T-helper 17 cell (primary cell): ENCODE measurements around the gene IGF1. TPM values are rescaled to one million over a fixed set of nuclear protein-coding genes. Genes with fewer than 3 reads are reported as not detected.

ENCODE experiments used
- ATAC-seq: fragments of 150-1000 bp; cut with Tn5 transposase; 2 replicates; pipeline ENCODE4 v1.10.0; 2021; ENCODE audit warnings: mild to moderate bottlenecking, moderate library complexity
- DNase-seq, 3 donors: peaks; one replicate each; pipeline versions ENCODE4 v3.0.0 to v3.0.0-alpha.2; 2020 to 2021
- H3K9me3 ChIP-seq: one replicate; pipeline ENCODE4 v1.7.0; 2013; ENCODE audit warnings: low read length, mild to moderate bottlenecking; ENCODE audit not compliant: control insufficient read depth, poor library complexity, severe bottlenecking
- H3K27ac Mint-ChIP-seq: one replicate; pipeline ENCODE4 v1.8.0; 2022; ENCODE audit warnings: mild to moderate bottlenecking, moderate library complexity, mixed read lengths
- H3K27me3 Mint-ChIP-seq: one replicate; pipeline ENCODE4 v1.8.0; 2022; ENCODE audit warnings: mixed read lengths
- H3K36me3 Mint-ChIP-seq: one replicate; pipeline ENCODE4 v1.8.0; 2022; ENCODE audit warnings: low read depth, mixed read lengths
- H3K4me1 Mint-ChIP-seq: one replicate; pipeline ENCODE4 v1.8.0; 2022; ENCODE audit warnings: mild to moderate bottlenecking, mixed read lengths
- H3K4me3 Mint-ChIP-seq: one replicate; pipeline ENCODE4 v1.8.0; 2022; ENCODE audit warnings: mild to moderate bottlenecking, moderate library complexity, mixed read lengths
- total RNA-seq, 4 donors: library from RNA in 2 of 4; stranded (reverse) in 2 of 4; gene quantifications; one replicate each; pipeline ENCODE4 v1.2.3 and lab custom pipeline; 2022 to 2026

IGF1 gene
- total RNA-seq, 2 donors from 2014 or later = not detected

GRCh38 chr12:102441077-102441596, 39.2 kb downstream of the IGF1 start:
- ATAC-seq = no peak

DNA sequence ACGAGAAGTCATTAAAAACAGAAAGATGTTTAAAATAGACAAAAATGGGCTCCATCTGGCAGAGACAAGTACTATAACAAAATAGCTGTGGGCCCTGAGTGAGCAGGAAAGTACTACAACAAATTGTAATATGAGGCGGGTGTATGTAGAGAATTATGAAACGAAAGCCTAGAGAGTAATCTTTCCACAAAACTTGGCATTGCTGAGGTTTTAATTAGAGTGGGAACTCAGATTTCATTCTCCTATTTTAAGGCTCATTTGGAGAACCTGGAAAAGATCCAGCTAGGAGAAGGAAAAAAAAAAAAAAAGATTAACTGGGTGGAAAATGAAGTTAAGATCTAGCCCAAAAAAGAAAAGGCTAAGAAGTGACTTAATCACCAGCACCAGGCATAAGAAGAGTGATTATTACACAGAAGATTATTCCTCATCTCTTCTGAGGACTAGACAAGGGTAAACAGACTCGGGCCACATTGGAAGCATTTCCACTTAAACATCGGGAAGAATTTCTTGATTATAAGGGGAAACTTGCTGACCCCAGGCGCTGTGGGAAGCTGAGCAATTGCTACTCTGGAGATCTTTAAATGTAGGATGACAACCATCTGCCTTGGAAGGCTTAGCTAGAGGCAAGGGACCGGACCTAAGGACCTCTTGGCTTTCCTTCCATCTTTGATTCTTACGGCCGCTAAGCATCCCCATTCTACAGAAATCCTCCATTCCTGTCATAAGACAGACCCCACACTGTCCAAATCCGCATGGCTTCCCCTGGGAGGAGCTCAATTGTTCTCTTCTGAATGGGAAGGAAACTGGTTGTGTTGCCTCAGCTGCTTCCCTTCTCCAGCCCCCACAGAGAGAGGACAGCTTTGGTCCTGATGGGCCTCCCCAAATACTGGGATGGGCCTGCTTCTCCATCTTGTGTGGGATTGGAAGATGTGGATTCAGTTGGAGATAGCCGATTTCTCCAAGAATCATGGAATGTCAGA, 40.6 kb downstream of the IGF1 start:
- Mint-ChIP-seq H3K4me3 (no peak overlapping the region), H3K27ac (no peak overlapping the region), H3K4me1 (peaks cover 2% of the 10 kb centered on the region), H3K36me3 (no peaks in the 10 kb centered on the region), H3K27me3 (peaks cover 15% of the 10 kb centered on the region)
- ATAC-seq (no peak), DNase-seq (no peak)
- no peaks in the 10 kb centered on the region for H3K9me3 ChIP-seq

More at GRCh38 chr12:102441077-102441596, 39.2 kb downstream of the IGF1 start:
- Mint-ChIP-seq H3K36me3 (no peaks in the 10 kb centered on the region), H3K27me3 (peaks cover 15% of the 10 kb centered on the region), H3K4me1 (peaks cover 2% of the 10 kb centered on the region), H3K27ac (no peak overlapping the region), H3K4me3 (no peak overlapping the region)
- DNase-seq = no peak
- H3K9me3 ChIP-seq = no peaks in the 10 kb centered on the region

GRCh38 chr12:102438827-102439210, 41.5 kb downstream of the IGF1 start:
- ATAC-seq (no peak), DNase-seq (no peak)
- Mint-ChIP-seq H3K27ac (no peak overlapping the region), H3K36me3 (no peaks in the 10 kb centered on the region), H3K4me1 (peaks cover 2% of the 10 kb centered on the region), H3K27me3 (peaks cover 15% of the 10 kb centered on the region), H3K4me3 (no peak overlapping the region)
- no peaks in the 10 kb centered on the region for H3K9me3 ChIP-seq

DNA sequence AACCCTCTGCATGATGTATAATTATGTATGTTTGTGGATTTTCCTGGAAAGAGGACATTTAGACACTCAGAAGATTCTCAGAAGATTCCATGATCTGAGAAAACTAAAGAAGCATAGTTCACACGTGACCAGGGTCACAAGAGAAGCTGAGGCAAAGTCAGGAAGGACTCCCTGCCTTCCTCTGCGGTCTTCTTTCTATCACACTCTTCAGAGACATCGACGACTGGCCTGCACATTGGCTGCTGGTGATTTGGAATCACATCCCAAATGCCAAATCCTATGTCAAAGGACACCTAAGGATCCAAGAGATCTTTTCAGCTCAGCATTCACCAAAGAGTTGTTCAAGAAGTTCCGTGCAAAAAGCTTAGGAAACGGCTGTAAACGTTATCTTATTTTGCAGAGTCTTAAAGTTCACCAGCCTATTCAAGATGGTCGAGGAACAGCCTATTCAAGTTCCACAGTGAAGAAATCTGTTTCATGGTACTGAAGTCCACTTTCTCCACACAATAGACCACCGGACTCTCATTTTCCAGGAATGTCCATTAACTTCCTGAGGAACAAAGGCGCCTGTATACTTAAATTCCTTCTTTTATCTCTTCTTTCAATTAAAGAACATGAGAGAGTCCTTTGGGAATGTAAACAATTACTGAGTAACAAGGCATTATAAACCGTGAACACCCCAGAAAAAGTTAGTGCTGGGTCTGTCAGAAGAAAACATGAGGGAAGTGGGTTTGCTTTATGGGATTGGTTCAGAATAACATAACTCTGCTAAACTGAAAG, 42.1 kb downstream of the IGF1 start:
- Mint-ChIP-seq H3K27ac (no peak overlapping the region), H3K4me1 (peaks cover 2% of the 10 kb centered on the region), H3K4me3 (no peak overlapping the region), H3K36me3 (no peaks in the 10 kb centered on the region), H3K27me3 (peaks cover 15% of the 10 kb centered on the region)
- ATAC-seq (no peak), DNase-seq (no peak)
- H3K9me3 ChIP-seq = no peaks in the 10 kb centered on the region

GRCh38 chr12:102437511-102437910, 42.9 kb downstream of the IGF1 start:
- no peak overlapping the region for H3K4me3 Mint-ChIP-seq
- no peak for ATAC-seq
- peaks cover 15% of the 10 kb centered on the region for H3K27me3 Mint-ChIP-seq

DNA sequence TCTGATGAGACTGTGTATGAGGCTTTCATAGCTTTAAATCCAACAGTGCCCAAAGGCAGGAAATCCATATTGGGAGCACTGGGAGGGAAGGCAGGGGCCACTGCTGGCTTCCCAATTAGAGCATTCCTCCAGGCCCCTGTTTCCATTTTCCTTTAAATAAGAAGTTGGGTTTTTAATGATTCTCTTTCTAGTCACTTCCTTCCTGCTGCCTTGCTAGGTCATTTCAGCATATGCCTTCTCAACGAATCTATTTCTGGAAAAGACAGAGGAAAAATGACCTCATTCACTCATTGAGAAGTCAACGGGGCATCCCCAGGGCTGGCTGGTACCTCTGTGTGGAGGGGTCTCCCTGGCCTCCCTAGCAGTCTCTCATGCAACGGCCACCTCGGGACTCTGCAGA, 43.5 kb downstream of the IGF1 start:
- H3K9me3 ChIP-seq = no peaks in the 10 kb centered on the region
- no peak overlapping the region for H3K4me3 Mint-ChIP-seq
- peaks cover 2% of the 10 kb centered on the region for H3K4me1 Mint-ChIP-seq
- H3K36me3 Mint-ChIP-seq = no peaks in the 10 kb centered on the region
- H3K27me3 Mint-ChIP-seq = peaks cover 15% of the 10 kb centered on the region
- H3K27ac Mint-ChIP-seq = no peak overlapping the region
- DNase-seq (no peak), ATAC-seq (no peak)

More at GRCh38 chr12:102437511-102437910, 42.9 kb downstream of the IGF1 start:
- peaks cover 2% of the 10 kb centered on the region for H3K4me1 Mint-ChIP-seq
- no peaks in the 10 kb centered on the region for H3K9me3 ChIP-seq
- H3K27ac Mint-ChIP-seq = no peak overlapping the region
- DNase-seq = no peak
- no peaks in the 10 kb centered on the region for H3K36me3 Mint-ChIP-seq

DNA sequence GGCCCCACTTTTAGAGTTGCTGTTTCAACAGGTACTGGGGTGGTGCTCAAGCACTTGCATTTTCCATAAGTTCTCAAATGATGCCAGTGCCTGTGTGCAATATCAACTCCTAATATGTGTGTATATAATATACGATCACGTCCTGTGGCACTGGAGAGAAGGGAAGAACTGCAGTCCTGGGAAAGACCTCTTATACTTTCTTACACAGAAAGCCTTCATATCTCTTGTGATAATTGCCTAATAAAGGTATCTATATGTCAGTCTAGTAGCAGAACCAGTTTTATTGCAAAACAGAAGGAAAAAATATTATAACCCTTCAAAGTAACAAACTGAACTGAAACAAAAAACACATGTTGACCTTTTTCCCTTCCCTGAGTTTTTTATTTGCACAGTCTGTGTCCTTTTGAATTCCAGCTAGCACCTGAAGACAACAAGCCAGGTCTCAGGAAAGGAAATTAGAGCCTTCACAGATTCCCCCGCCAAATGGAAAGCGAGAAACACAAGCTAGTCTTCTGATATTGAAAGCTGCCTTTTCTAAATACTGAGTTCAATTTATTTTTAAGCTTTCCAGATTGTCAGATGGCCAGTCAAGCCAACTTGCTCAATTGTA, 44.4 kb downstream of the IGF1 start:
- Mint-ChIP-seq H3K27ac (no peak overlapping the region), H3K4me3 (no peak overlapping the region), H3K27me3 (peaks cover 15% of the 10 kb centered on the region), H3K4me1 (peaks cover 2% of the 10 kb centered on the region), H3K36me3 (no peaks in the 10 kb centered on the region)
- DNase-seq (no peak), ATAC-seq (no peak)
- no peaks in the 10 kb centered on the region for H3K9me3 ChIP-seq

- no peaks in the 10 kb centered on the region for H3K9me3 ChIP-seq
- H3K27me3 Mint-ChIP-seq = peaks cover 8% of the 10 kb centered on the region
- no peak overlapping the region for H3K27ac Mint-ChIP-seq
- no peaks in the 10 kb centered on the region for H3K36me3 Mint-ChIP-seq
- no peak overlapping the region for H3K4me3 Mint-ChIP-seq
- H3K4me1 Mint-ChIP-seq = peaks cover 2% of the 10 kb centered on the region
- no peak for DNase-seq
- ATAC-seq = no peak
Measured at GRCh38 chr12:102433304-102433703, 47.1 kb downstream of the IGF1 start.

GRCh38 chr12:102430661-102431060, 49.7 kb downstream of the IGF1 start:
- Mint-ChIP-seq H3K4me3 (no peak overlapping the region), H3K27ac (no peak overlapping the region), H3K27me3 (no peaks in the 10 kb centered on the region), H3K4me1 (no peaks in the 10 kb centered on the region), H3K36me3 (no peaks in the 10 kb centered on the region)
- ATAC-seq = no peak
- no peaks in the 10 kb centered on the region for H3K9me3 ChIP-seq
- DNase-seq = no peak

- Mint-ChIP-seq H3K36me3 (no peaks in the 10 kb centered on the region), H3K27me3 (no peaks in the 10 kb centered on the region), H3K4me1 (no peaks in the 10 kb centered on the region), H3K27ac (no peak overlapping the region), H3K4me3 (no peak overlapping the region)
- no peak for DNase-seq
- no peaks in the 10 kb centered on the region for H3K9me3 ChIP-seq
- ATAC-seq = no peak
Measured at GRCh38 chr12:102429211-102430154, 50.9 kb downstream of the IGF1 start.

DNA sequence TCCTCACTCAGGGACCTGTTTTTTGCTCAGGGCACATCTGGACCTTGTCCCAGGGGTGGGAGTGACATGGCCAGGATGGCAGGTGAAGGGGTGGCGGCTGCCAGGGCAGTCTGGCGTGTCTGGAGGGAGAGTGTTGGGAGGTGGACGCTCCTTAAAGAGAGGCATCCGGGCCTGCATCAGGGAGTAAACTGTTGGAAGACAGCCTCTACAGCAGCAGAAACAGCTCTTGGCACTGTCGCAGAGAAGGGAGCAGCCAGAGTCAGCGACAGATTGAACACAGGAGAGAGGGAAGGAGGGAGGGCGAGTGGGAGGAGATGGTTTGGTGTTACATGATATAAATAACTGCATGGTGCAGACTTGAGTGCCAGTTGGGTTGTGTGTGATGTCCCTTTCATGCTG, 52.8 kb downstream of the IGF1 start:
- Mint-ChIP-seq H3K4me3 (no peak overlapping the region), H3K27ac (no peak overlapping the region), H3K27me3 (no peaks in the 10 kb centered on the region), H3K36me3 (no peaks in the 10 kb centered on the region), H3K4me1 (no peaks in the 10 kb centered on the region)
- DNase-seq (no peak), ATAC-seq (no peak)
- no peaks in the 10 kb centered on the region for H3K9me3 ChIP-seq
